Dendritic cell treated with granulocyte-macrophage colony-stimulating factor and Interleukin-4, amounts not matched to agents 40 ng/mL and 50 ng/mL, for 4 days (primary cell): ENCODE results near the gene WNT3A.

Experiments used
- H3K27ac Mint-ChIP-seq: one replicate; pipeline ENCODE4 v1.8.0; 2022; ENCODE audit warnings: mild to moderate bottlenecking, mixed read lengths
- H3K27me3 Mint-ChIP-seq: one replicate; pipeline ENCODE4 v1.8.0; 2022; ENCODE audit warnings: mild to moderate bottlenecking, mixed read lengths
- H3K36me3 Mint-ChIP-seq: one replicate; pipeline ENCODE4 v1.8.0; 2022; ENCODE audit warnings: low read depth, mixed read lengths
- H3K4me1 Mint-ChIP-seq: one replicate; pipeline ENCODE4 v1.8.0; 2022; ENCODE audit warnings: low read depth, mixed read lengths
- H3K4me3 Mint-ChIP-seq: one replicate; pipeline ENCODE4 v1.8.0; 2022; ENCODE audit warnings: mild to moderate bottlenecking, moderate library complexity, mixed read lengths
- H3K9me3 Mint-ChIP-seq: one replicate; pipeline ENCODE4 v1.8.0; 2022; ENCODE audit warnings: mixed read lengths
- intact Hi-C: fragments of 100-400 bp; cut with micrococcal nuclease; formaldehyde crosslinking; loops from one replicate; pipeline ENCODE4 v1.15.0; 2022

Gene WNT3A

DNA sequence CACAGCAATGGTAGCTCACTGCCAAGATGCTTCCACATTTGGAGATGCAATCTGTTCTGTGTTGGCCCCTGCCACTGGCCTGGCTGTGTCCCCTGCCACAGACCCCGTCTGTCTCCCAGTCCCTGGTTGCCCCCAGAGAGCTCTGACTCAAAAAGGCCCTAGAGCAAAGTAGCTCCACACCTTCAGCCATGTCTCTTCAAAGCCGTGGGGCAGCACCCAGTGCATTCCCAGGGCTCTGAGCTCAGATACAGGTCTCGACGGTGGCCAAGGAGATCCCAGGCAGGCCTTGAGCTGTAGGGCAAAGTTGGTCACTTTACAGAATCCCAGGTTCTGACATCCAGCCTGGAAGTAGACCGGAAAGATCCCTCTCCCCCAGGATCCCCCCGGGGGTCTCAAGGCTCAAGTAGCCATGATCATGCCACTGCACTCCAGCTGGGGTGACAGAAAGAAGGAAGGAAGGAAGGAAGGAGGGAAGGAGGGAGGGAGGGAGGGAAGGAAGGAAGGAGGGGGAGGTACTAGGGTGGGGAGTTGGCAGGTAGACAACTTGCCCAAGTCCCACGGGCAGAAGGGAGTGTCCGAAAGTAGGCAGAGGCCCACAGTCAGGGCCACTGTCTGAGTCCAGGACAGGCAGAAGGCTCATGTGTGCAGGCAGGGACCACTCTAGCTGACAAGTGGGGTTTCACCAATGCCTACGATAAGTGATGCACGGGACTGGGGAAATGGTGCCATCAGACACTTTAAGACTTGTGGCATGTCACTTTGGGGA, 71.0 kb downstream of the WNT3A start:
- intact Hi-C loops, result loop anchor here (10.0 kb wide), 1 partner anchor 83 kb away; no protein-coding TSS in a partner anchor
- no peak overlapping the region for H3K27ac Mint-ChIP-seq
- H3K36me3 Mint-ChIP-seq, result peaks cover 1% of the 10 kb centered on the region
- peaks cover 24% of the 10 kb centered on the region for H3K4me1 Mint-ChIP-seq
- no peaks in the 10 kb centered on the region for H3K9me3 Mint-ChIP-seq
- H3K4me3 Mint-ChIP-seq, result no peak overlapping the region
- H3K27me3 Mint-ChIP-seq, result peaks cover 25% of the 10 kb centered on the region

DNA sequence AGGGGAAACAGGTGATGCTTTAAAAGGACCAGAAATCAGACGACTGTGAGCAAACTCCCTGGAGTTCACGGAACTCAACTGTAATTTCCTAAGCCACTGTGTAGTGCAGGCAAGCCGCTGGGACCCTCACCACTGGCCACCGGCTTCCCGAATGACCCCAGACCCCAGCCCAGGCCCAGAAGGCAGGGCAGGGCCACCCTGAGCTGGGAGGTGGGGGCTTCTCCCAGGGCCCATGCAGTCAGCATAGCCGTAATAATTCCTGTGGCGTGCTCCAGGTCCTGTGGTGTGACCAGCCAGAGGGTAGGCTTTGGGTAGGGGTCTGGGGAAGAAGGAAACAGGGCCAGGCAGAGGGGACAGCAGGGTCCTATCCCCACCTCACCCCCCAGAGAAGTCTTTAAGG, 72.2 kb downstream of the WNT3A start:
- Mint-ChIP-seq H3K4me1 (peaks cover 29% of the 10 kb centered on the region), H3K27me3 (peaks cover 19% of the 10 kb centered on the region), H3K27ac (no peak overlapping the region), H3K4me3 (no peak overlapping the region), H3K36me3 (peaks cover 14% of the 10 kb centered on the region), H3K9me3 (no peaks in the 10 kb centered on the region)
- intact Hi-C loops, result loop anchor here (10.0 kb wide), 1 partner anchor 84 kb away; no protein-coding TSS in a partner anchor

DNA sequence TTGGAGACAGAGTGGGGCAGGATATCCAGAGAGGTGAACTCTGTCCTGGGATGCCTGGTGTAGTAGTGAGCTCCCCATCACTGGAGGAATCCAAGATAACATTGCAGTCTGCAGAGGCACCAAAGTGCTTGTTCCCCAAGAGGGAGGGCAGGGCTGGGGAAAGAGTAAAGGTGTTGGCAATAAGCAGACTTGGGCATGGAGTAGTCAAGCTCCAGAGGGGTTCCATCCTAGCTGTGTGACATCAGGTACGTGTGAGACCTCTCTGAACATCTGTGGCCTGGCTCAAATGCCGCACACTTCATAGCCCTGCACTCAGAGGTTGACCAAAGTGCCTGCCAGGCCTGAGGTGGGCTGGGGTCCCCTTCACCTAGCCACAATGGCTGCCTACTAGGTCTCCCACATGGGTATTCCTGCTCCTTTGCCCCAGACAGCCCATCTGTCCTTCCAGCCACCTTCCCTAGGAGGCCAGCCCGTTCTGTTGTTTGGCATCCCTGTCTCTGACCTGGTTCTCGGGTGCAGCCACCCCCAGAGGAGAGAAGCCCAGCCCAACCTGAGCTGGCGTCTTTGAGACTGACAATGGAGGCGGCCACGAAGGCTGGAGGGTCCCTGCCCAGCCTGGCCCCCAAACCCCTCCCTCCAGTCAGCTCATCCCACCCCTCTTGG, 72.9 kb downstream of the WNT3A start:
- Mint-ChIP-seq H3K4me1 (peaks cover 36% of the 10 kb centered on the region), H3K27ac (no peak overlapping the region), H3K36me3 (peaks cover 21% of the 10 kb centered on the region), H3K4me3 (no peak overlapping the region), H3K27me3 (peaks cover 16% of the 10 kb centered on the region), H3K9me3 (no peaks in the 10 kb centered on the region)
- intact Hi-C loops, result loop anchor here (10.0 kb wide), 1 partner anchor 85 kb away; no protein-coding TSS in a partner anchor

DNA sequence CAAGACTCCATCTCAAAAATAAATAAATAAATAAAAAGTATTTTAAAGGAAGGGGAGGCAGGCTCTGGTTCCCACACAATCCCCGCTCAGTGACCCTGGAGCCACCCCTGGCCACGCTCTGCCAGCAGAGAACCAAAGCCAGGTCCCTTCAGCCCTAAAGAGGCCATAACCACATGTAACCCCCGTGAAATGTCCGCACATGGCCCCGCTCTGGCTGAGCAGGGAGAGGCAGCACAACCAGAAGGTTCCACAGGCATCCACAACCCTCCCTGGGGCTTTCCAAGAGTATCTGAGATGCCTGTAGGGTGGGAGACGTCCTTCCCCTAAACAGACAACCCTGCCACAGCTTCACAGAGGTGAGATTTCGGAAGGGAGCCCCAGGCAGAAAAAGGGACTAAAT, 74.3 kb downstream of the WNT3A start:
- peaks cover 50% of the 10 kb centered on the region for H3K4me1 Mint-ChIP-seq
- intact Hi-C loops, result no loop called here
- peak overlapping the region; percentile 92 for H3K4me3 Mint-ChIP-seq
- H3K9me3 Mint-ChIP-seq, result no peaks in the 10 kb centered on the region
- peaks cover 5% of the 10 kb centered on the region for H3K27me3 Mint-ChIP-seq
- peak overlapping the region; percentile 96 for H3K27ac Mint-ChIP-seq
- peaks cover 31% of the 10 kb centered on the region for H3K36me3 Mint-ChIP-seq

DNA sequence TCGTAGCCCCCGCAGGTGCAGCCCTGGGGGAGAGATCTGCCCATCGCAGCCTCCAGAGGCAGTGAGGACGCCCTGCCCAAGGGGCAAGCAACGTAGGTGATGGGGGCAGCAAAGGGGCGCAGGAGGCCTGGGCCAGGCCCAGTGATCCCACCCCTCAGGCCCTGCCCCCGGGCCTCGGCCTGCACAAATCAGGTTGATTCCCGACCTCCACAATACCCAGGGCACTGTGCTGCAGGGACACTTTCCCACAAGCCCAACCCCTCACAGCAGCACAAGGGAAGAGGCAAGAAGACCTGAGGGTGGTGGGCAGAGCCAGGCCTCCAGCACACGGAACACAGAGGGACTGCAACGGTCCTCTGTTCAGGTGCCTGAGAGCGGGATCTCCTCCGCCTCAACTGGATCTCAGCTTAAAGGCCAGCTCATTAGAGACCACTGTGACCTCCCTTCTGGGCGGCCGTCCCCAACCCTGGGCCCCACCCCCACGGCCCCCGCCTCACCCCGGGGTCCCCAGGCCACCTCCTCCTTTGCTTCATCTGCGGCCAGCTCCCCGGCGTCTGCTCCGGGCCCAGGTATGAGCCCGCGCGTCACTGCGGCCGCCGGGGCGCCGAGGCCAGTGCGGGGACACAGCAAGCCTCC, 74.9 kb downstream of the WNT3A start:
- Mint-ChIP-seq H3K4me3 (peak overlapping the region; percentile 92), H3K27ac (peak overlapping the region; percentile 96)
- intact Hi-C loops, result loop anchor here (1.0 to 2.0 kb wide), 2 partner anchors 27 to 84 kb away; partner anchors contain the start of genes IBA57 and MRPL55

DNA sequence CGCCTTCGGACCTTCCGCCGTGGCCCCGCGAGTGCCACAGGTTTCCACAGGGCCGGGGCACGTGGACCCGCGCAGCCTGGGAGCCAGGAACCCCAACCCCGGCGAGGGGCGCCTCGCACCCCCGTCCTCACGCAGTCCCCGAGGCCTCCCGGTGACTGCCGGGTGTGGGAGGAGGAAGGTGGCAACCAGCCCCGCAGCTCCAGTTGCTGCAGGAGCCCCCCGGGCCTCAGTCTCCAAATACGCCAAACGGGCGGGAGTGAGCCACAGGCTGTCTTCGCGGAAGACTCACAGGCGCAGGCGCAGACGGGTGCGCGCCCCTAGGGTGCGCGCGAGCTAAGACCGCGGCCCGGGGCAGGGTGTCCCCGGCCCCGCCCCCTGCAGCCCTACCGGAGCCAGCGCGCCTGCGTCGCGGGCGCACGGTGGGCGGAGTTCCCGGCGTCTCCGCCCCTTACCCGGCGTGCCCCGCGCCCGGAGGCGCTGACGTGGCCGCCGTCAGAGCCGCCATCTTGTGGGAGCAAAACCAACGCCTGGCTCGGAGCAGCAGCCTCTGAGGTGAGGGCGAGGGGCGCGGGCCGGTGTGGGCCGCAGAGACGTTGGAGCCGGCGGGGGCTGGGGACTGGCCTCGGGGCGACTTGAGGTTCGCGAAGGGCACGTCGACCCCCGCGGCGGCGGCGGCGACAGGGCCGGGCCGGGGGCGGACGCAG, 75.6 kb downstream of the WNT3A start, which contains the start of gene ARF1:
ARF1 (plus strand) TSS at position 495 of the 704 bp plus-strand sequence. CDS start 14,407 bp downstream, outside the sequence.
- Mint-ChIP-seq H3K4me1 (peaks cover 61% of the 10 kb centered on the region), H3K9me3 (no peaks in the 10 kb centered on the region), H3K27ac (peak within 1 kb of the TSS; percentile 96), H3K36me3 (peaks cover 38% of the 10 kb centered on the region), H3K4me3 (peak within 1 kb of the TSS; percentile 92), H3K27me3 (peaks cover 2% of the 10 kb centered on the region)
- intact Hi-C loops, result loop anchor here (1.0 to 2.0 kb wide), 2 partner anchors 26 to 83 kb away; partner anchors contain the start of genes IBA57 and MRPL55

More for the DNA sequence above, 74.9 kb downstream of the WNT3A start:
- H3K36me3 Mint-ChIP-seq, result peaks cover 37% of the 10 kb centered on the region
- H3K4me1 Mint-ChIP-seq, result peaks cover 55% of the 10 kb centered on the region
- peaks cover 5% of the 10 kb centered on the region for H3K27me3 Mint-ChIP-seq
- H3K9me3 Mint-ChIP-seq, result no peaks in the 10 kb centered on the region

DNA sequence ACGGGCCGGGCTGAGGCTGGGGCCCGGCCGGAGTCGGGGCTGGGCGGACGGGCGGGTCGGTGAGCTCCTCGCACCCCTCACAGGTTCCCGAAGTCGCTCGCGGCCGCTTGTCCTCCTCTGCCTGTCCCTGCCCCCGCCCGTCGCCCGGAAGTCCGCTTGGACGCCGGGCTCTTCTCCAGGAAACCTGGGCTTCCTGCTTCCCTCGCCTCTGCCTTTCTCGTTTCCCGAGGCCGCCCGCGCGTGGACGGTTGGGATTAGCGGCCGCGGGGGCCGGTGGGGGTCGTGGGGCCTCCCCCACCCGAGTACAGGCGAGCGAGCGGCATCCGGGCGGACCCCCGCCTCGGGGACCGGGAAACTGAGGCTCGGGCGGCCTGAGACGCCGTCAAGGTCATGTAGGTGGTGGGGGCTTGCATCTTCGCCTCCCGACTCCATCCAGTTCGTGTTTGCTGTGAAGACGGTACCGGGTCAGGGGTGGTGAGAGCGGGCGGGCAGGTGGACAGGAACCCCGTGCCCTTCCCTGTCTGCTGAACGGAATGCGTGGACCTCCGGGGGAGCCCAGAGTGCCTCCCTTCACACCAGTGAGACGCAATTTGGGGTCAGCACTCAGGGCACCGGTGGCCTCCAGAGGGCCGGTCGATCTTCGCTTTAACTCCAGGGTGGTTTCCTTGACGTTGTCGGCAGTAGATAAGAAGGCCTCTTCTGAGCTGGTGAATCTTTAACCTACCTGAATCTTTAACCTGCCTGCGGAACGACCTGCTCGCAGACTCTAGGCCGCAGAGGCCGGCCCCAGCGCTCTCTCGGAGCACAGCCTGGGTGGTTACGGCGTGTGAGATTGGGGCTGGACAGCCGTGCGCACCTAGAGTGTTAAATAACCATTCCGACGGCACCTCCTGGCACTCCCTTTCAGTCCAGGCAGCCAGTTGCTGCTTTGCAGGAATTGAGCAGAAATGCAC, 76.4 kb downstream of the WNT3A start:
- Mint-ChIP-seq H3K27ac (peak overlapping the region; percentile 96), H3K4me1 (peaks cover 69% of the 10 kb centered on the region), H3K36me3 (peaks cover 45% of the 10 kb centered on the region), H3K9me3 (no peaks in the 10 kb centered on the region), H3K4me3 (peak overlapping the region; percentile 92), H3K27me3 (no peaks in the 10 kb centered on the region)
- intact Hi-C loops, result loop anchor here (1.0 to 2.0 kb wide), 2 partner anchors 26 to 82 kb away; partner anchors contain the start of genes IBA57 and MRPL55

DNA sequence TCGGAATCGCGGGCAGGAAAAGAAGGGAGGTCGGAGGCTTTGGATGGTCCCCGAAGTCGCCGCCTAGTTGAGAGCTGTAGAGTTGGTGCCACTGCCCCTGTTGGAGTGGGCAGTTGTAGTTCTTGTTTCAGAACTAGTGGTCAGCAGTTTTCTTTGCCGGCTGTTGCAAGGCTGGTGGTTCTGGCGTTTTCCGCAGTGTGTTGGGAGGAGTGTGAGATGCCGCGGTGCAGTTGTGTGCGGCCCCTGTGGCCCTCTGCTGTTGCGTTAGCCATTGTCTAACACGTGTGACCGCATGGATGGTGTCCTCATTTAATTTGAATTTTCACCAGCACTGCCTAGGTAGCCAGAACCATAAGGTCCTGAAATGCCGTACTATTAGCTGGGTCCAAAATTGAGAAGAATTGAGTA, 77.1 kb downstream of the WNT3A start:
- Mint-ChIP-seq H3K36me3 (peaks cover 52% of the 10 kb centered on the region), H3K9me3 (no peaks in the 10 kb centered on the region), H3K4me3 (peak overlapping the region; percentile 92), H3K27me3 (no peaks in the 10 kb centered on the region), H3K4me1 (peaks cover 72% of the 10 kb centered on the region), H3K27ac (peak overlapping the region; percentile 96)
- intact Hi-C loops, result loop anchor here (2.0 kb wide), 2 partner anchors 19 to 25 kb away; partner anchors contain the start of genes C1orf35 and MRPL55

DNA sequence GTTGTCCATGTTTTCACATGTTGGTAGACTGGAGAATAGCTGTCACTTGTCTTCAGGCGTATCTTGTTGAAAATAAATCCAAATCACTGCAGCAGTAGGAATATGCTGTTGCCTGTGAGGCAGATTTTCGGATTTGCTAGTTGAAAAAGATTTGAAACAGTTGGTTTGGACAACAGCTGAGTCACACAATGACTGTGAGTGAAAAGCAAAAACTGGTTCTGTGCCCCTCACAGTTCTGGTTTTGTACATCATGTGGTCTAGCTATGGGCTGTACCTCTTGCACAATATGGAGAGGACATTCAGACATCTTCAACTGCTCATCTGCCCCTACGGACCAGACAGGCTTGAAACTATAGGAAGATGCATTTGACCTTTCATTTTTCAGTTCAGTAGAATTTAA, 77.5 kb downstream of the WNT3A start:
- Mint-ChIP-seq H3K4me1 (peaks cover 74% of the 10 kb centered on the region), H3K36me3 (peaks cover 56% of the 10 kb centered on the region), H3K27ac (peak overlapping the region; percentile 96), H3K4me3 (peak overlapping the region; percentile 92), H3K9me3 (no peaks in the 10 kb centered on the region), H3K27me3 (no peaks in the 10 kb centered on the region)
- intact Hi-C loops, result loop anchor here (2.0 kb wide), 1 partner anchor 18 kb away; the partner anchor contains the start of gene C1orf35

DNA sequence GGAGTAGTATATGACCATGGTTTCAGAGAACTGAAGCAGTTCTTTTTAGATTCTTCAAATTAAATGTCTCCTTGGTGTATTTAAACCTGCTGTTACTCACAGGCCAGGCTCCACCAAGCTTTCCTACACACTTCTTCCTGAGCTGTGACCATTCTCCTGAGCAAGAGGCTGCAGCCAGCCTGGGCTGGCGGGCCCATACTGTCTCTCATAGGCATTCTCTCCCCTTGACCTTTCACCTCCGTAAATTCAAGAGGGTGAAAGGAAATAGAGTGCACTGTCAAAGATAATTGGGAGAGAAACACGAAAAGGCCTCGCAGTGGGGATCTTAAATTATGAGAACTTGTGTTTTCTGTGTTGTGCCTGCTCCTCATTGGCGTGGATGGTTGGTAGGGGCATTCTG, 78.0 kb downstream of the WNT3A start:
- Mint-ChIP-seq H3K27me3 (no peaks in the 10 kb centered on the region), H3K4me3 (peak overlapping the region; percentile 92), H3K27ac (peak overlapping the region; percentile 96), H3K9me3 (no peaks in the 10 kb centered on the region), H3K36me3 (peaks cover 59% of the 10 kb centered on the region), H3K4me1 (peaks cover 78% of the 10 kb centered on the region)
- intact Hi-C loops, result loop anchor here (2.0 kb wide), 1 partner anchor 18 kb away; the partner anchor contains the start of gene C1orf35

DNA sequence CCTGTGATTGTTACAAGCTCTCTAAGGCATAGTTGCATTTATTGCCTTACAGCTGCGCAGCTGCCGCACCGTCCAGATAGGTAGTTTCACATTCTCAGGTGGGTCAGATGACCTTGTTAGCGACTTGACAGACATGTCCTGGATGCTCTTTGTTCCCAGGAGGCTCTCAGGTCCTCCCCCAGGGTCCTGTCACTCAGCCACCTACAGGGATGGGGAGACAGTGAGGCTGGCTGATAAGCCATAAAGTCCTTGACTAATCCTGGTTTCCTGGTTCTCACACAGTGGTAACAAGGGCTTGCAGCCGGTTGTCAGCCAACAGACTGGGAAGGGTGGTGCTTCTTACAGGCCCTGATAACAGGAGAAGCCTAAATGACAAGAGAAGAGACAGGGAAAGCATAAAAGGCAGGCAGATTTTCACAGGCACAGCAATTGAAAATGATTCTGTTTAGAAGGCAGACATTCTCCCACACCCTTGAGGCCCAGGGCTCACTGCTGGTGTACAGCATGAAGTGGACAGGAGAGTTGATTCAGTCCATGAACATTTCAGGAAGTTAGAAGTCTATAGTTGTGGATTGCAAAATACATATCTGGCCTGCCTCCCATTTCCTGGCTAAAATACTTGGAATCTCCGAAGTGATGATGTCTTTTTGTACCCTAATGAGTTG, 78.6 kb downstream of the WNT3A start:
- peak overlapping the region; percentile 92 for H3K4me3 Mint-ChIP-seq
- no peaks in the 10 kb centered on the region for H3K27me3 Mint-ChIP-seq
- intact Hi-C loops, result loop anchor here (2.0 kb wide), 1 partner anchor 17 kb away; the partner anchor contains the start of gene C1orf35
- H3K27ac Mint-ChIP-seq, result peak overlapping the region; percentile 96
- H3K4me1 Mint-ChIP-seq, result peaks cover 79% of the 10 kb centered on the region
- H3K9me3 Mint-ChIP-seq, result no peaks in the 10 kb centered on the region
- H3K36me3 Mint-ChIP-seq, result peaks cover 65% of the 10 kb centered on the region

DNA sequence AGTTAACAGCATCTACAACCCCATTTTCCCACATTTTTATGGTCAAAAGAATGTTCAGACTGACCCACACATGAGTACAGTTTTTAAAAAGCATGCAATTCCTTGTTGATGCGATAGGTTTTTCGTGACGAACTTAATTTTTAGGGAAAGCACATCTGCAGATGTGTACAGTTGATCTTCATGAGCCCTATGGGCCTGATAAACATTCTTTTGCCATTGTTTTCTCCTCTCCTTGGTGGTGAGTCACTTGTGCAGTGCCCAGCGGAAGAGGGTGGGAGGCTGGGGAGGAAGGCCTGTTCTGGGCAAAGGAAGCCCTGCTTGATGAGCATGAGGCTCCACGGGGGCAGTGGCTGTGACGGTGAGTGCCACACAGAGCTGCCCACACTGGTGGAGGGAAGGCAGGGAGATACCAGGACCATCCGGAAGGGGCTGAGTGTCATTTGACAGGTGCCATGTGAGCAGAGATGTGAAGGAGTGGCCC, 81.0 kb downstream of the WNT3A start:
- H3K36me3 Mint-ChIP-seq, result peaks cover 85% of the 10 kb centered on the region
- H3K27me3 Mint-ChIP-seq, result no peaks in the 10 kb centered on the region
- H3K9me3 Mint-ChIP-seq, result no peaks in the 10 kb centered on the region
- peak overlapping the region; percentile 71 for H3K4me3 Mint-ChIP-seq
- intact Hi-C loops, result no loop called here
- peaks cover 91% of the 10 kb centered on the region for H3K4me1 Mint-ChIP-seq
- H3K27ac Mint-ChIP-seq, result peak overlapping the region; percentile 86
